GM12878 (cell line): ENCODE results near the gene APOBEC3B. TPM values are rescaled to one million over a fixed set of nuclear protein-coding genes. Genes with fewer than 3 reads are reported as not detected.
A peak's percentile ranks its signal among the peaks of the same experiment; 100 is the strongest.

Source experiments
- ATAC-seq: fragments of 200-7000 bp; cut with Tn5 transposase; 3 replicates; pipeline ENCODE4 v1.9.1; 2020; ENCODE audit warnings: mild to moderate bottlenecking, moderate library complexity
- BruUV-seq: library from RNA; stranded (reverse); fragments of 400-500 nt; replicated peaks from 2 replicates; lab custom pipeline; 2021; lab: Mats Ljungman, UMichigan
- CTCF ChIA-PET: fragments of 300-600 bp; sonication (Branson Sonifier 250); formaldehyde crosslinking; extraction: SDS; loops from one replicate; lab custom pipeline; 2021; ENCODE audit warnings: inconsistent platforms; lab: Yijun Ruan, JAX
- POLR2A ChIA-PET: fragments of 350-600 bp; formaldehyde crosslinking; extraction: SDS; loops from one replicate; lab custom pipeline; 2021; ENCODE audit warnings: inconsistent platforms; lab: Charles Lee
- RAD21 ChIA-PET: fragments of 300-600 bp; sonication (Branson Sonifier 250); formaldehyde crosslinking; loops from one replicate; lab custom pipeline; 2023; ENCODE audit warnings: antibody characterized with exemption; ENCODE audit not compliant: unreplicated experiment; lab: Charles Lee
- SMC1A ChIA-PET: fragments of 300-600 bp; sonication (Branson Sonifier 250); formaldehyde crosslinking; loops from one replicate; lab custom pipeline; 2023; ENCODE audit not compliant: unreplicated experiment, uncharacterized antibody; lab: Charles Lee
- DNase-seq: peaks from one replicate; pipeline ENCODE4 v3.0.0-alpha.2; 2011; ENCODE audit warnings: low read depth, low spot score
- FAIRE-seq: peaks from 3 replicates; lab custom pipeline; 2011; peaks lifted over from hg19 to GRCh38; lab: Jason Lieb, UNC
- H2AFZ ChIP-seq: 2 replicates; pipeline ENCODE4 v1.6.0; 2011; ENCODE audit warnings: low read depth, low read length, control low read depth; ENCODE audit not compliant: control insufficient read depth
- H3K27ac ChIP-seq: 2 replicates; pipeline ENCODE4 v1.5.1; 2011; ENCODE audit warnings: control low read depth; ENCODE audit not compliant: control insufficient read depth, insufficient read depth
- H3K27me3 ChIP-seq, 2 experiments: replicated peaks in 1 of 2; 2 replicates each; pipeline versions ENCODE4 v1.6.0 to v1.6.1; 2011; ENCODE audit warnings: low read length in 1 of 2; ENCODE audit not compliant: control insufficient read depth in 2 of 2, insufficient read depth in 2 of 2
- H3K36me3 ChIP-seq, 2 experiments: 2 replicates each; pipeline ENCODE4 v1.5.1; 2011; ENCODE audit warnings: low read length in 1 of 2; ENCODE audit not compliant: control insufficient read depth in 2 of 2, insufficient read depth in 2 of 2
- H3K4me1 ChIP-seq: 2 replicates; pipeline ENCODE4 v1.6.1; 2011; ENCODE audit warnings: mild to moderate bottlenecking, low read length, moderate library complexity, mixed read lengths; ENCODE audit not compliant: control insufficient read depth, insufficient read depth
- H3K4me2 ChIP-seq: 2 replicates; pipeline ENCODE4 v1.6.0; 2011; ENCODE audit warnings: control low read depth; ENCODE audit not compliant: control insufficient read depth, insufficient read depth
- H3K4me3 ChIP-seq: fragments of 200-600 bp; sonication (generic); 2 replicates; pipeline ENCODE4 v1.5.1; 2016
- H3K79me2 ChIP-seq: 2 replicates; pipeline ENCODE4 v1.6.0; 2011; ENCODE audit warnings: low read length; ENCODE audit not compliant: control insufficient read depth, insufficient read depth
- H3K9ac ChIP-seq: 2 replicates; pipeline ENCODE4 v1.8.0; 2011; ENCODE audit warnings: low read length, control low read depth, mixed read lengths; ENCODE audit not compliant: control insufficient read depth, insufficient read depth
- H3K9me3 ChIP-seq: replicated peaks from 3 replicates; pipeline ENCODE4 v1.5.1; 2011; ENCODE audit warnings: mild to moderate bottlenecking, low read length; ENCODE audit not compliant: control insufficient read depth, insufficient read depth
- H4K20me1 ChIP-seq: 2 replicates; pipeline ENCODE4 v1.6.0; 2011; ENCODE audit not compliant: control insufficient read depth, insufficient read depth
- CREM ChIP-seq: IDR thresholded peaks from 2 replicates; pipeline ENCODE4 v1.6.1; 2014; ENCODE audit warnings: antibody characterized with exemption, low read depth
- ESRRA ChIP-seq: IDR thresholded peaks from 2 replicates; pipeline ENCODE4 v1.6.1; 2012; ENCODE audit warnings: mild to moderate bottlenecking, low read length, improper control_type of control experiment
- HDGF ChIP-seq: fragments of 450-650 bp; IDR thresholded peaks from 2 replicates; pipeline ENCODE4 v1.6.1; 2016; ENCODE audit warnings: antibody characterized with exemption
- IKZF2 ChIP-seq, 2 experiments: fragments of 450-650 bp; IDR thresholded peaks; 2 replicates each; pipeline ENCODE4 v1.6.1; 2017; ENCODE audit warnings: mild to moderate bottlenecking in 2 of 2, moderate library complexity in 2 of 2
- KLF5 ChIP-seq: fragments of 450-650 bp; IDR thresholded peaks from 2 replicates; pipeline ENCODE4 v1.6.1; 2014; ENCODE audit warnings: mild to moderate bottlenecking; ENCODE audit not compliant: partially characterized antibody
- PAX8 ChIP-seq: fragments of 450-650 bp; IDR thresholded peaks from 2 replicates; pipeline ENCODE4 v1.6.1; 2017; ENCODE audit warnings: mild to moderate bottlenecking, moderate library complexity
- POLR2AphosphoS5 ChIP-seq: IDR thresholded peaks from 2 replicates; pipeline ENCODE4 v1.6.1; 2011; ENCODE audit warnings: mild to moderate bottlenecking, low read length, inconsistent platforms
- RUNX3 ChIP-seq: IDR thresholded peaks from 2 replicates; pipeline ENCODE4 v1.6.1; 2012; ENCODE audit warnings: low read length, inconsistent platforms
- SPI1 ChIP-seq: IDR thresholded peaks from 2 replicates; pipeline ENCODE4 v1.6.1; 2011; ENCODE audit warnings: low read depth, mild to moderate bottlenecking, low read length, moderate library complexity, borderline replicate concordance; ENCODE audit not compliant: insufficient read depth
- TCF3 ChIP-seq: IDR thresholded peaks from 2 replicates; pipeline ENCODE4 v1.6.1; 2012; ENCODE audit warnings: low read depth, mild to moderate bottlenecking, low read length, borderline replicate concordance; ENCODE audit not compliant: insufficient read depth
- YBX1 ChIP-seq: fragments of 450-650 bp; IDR thresholded peaks from 2 replicates; pipeline ENCODE4 v1.6.1; 2016; ENCODE audit warnings: antibody characterized with exemption
- ZBTB33 ChIP-seq: fragments of 450-650 bp; IDR thresholded peaks from 2 replicates; pipeline ENCODE4 v1.6.1; 2017; ENCODE audit warnings: mild to moderate bottlenecking
- ZZZ3 ChIP-seq: IDR thresholded peaks from 2 replicates; pipeline ENCODE4 v1.6.1; 2011; ENCODE audit warnings: low read depth; ENCODE audit not compliant: control insufficient read depth, insufficient read length
- WGBS: methylation state at CpG from one replicate; pipeline ENCODE4 v1.1.6; 2016; ENCODE audit warnings: low lambda C conversion rate; ENCODE audit not compliant: insufficient replicate concordance, insufficient coverage; ENCODE audit errors: missing lambda C conversion rate; 5-methylcytosine and 5-hydroxymethylcytosine counted together
- in situ Hi-C: fragments of 300-500 bp; cut with MboI; formaldehyde crosslinking; loops from 9 replicates; pipeline ENCODE4 v1.14.3; 2018; ENCODE audit warnings: mixed read lengths
- intact Hi-C: fragments of 100-400 bp; cut with micrococcal nuclease; formaldehyde crosslinking; loops from one replicate; pipeline ENCODE4 v1.14.2; 2022; ENCODE audit not compliant: unreplicated experiment
- polyA plus RNA-seq, 11 experiments: library from polyadenylated mRNA; depleted of rRNA in 4 of 11; unstranded in 6 of 11; stranded (reverse) in 5 of 11; fragments of >200 nt; fragmentation: Nextera tagmentation in 4 of 11; fragmentation: Illumina TruSeq in 1 of 11; extraction: Ambion mirVana in 4 of 11; extraction: Trizol in 1 of 11; gene quantifications; 1 replicate in 1 of 11; 2 replicates in 10 of 11; pipeline versions ENCODE4 v1.2.1 to v1.2.3, GENCODE V29; 2011 to 2016; ENCODE audit warnings: inconsistent platforms in 2 of 11, missing spikeins in 2 of 11, low read depth in 1 of 11
- total RNA-seq, 4 experiments: library from RNA; depleted of rRNA in 3 of 4; stranded (reverse); fragments of >200 nt in 3 of 4; fragmentation: Illumina TruSeq in 1 of 4; extraction: Trizol in 1 of 4; gene quantifications; 2 replicates each; pipeline versions ENCODE4 v1.2.1 to v1.2.3, GENCODE V29; 2013 to 2021
- TF ChIP-seq, protein P1 (sequence below): IDR thresholded peaks from 2 replicates; pipeline ENCODE4 v1.6.1; 2011; ENCODE audit warnings: borderline replicate concordance, low read depth, mild to moderate bottlenecking, moderate library complexity, mixed read lengths, low read length; ENCODE audit not compliant: insufficient read depth; ENCODE audit errors: extremely low read length
- TF ChIP-seq, protein P2 (sequence below), 3 experiments: IDR thresholded peaks in 2 of 3; conservative IDR thresholded peaks in 1 of 3; 2 replicates each; pipeline ENCODE4 v1.5.1; 2011; ENCODE audit warnings: low read depth in 3 of 3, low read length in 3 of 3, mild to moderate bottlenecking in 3 of 3, control low read depth in 2 of 3, moderate library complexity in 2 of 3, inconsistent platforms in 1 of 3, mixed read lengths in 1 of 3; ENCODE audit not compliant: control insufficient read depth in 2 of 3, insufficient read depth in 1 of 3; ENCODE audit errors: extremely low read depth in 1 of 3
- TF ChIP-seq, protein P3 (sequence below): IDR thresholded peaks from 2 replicates; pipeline ENCODE4 v1.6.1; 2012; ENCODE audit warnings: low read depth, low read length, improper control_type of control experiment

Gene APOBEC3B
- total and polyA plus RNA-seq, 10 of the 15 experiments (the other 5 are each of a cell fraction or from before 2014, with no cell fraction given), result 2.4 to 75.1 (median 30.9) TPM

DNA sequence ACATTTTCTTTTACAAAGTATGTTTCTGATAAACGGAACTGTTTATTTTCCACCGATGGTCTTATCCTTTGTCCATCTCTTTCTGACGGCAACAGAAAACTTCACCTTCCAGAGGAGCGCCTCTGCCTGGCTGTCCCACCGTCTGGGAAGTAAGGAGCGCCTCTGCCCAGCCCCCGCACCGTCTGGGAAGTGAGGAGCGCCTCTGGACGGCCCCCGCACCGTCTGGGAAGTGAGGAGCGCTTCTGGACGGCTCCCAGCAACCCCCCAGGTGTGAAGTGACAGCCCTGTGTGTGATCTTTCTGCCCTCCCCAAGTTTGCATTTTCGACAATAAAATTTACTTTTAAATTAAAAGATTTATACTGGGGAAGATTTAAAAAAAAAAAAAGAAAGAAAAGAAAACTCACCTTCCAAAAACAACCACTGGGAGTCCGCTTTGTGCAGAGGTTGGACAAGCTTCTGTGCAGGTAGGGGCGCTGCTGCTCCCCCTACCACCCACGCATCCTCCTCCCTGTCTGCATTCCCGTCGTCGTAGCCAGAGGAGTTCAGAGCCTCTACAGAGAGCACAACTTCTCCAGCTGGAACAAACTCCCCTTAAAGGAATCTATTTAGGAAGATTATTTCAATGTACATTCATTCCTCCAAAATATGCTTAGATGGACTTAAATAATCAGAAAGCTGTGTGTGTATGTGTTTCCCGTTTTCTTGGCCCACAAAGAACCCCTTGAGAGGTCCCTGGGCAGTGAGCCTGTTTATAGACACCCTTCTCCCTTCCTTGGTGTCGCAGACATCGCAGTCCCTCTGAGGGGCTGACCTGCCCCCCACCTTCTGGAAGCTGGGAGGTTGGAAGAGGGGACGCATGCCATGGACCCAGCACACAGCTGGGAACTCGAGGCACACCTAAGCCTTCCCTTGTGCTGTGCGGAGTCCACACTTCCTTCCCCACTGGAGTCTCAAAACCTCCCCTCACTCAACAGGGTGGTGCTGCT, 849 bp upstream of the APOBEC3B start:
- BruUV-seq, result TSS peak; percentile 84
- H3K4me2 ChIP-seq, result peak overlapping the region; percentile 66
- peaks cover 34% of the 10 kb centered on the region for H3K4me1 ChIP-seq
- CTCF ChIA-PET, result interaction anchor here (0.6 to 7.7 kb wide), 12 partner anchors 9 to 141 kb away, joined by 3 to 51 read pairs (median 4); partner anchors contain the start of gene APOBEC3A
- intact Hi-C loops (loop anchor here (5.0 kb wide), 2 partner anchors 39 to 109 kb away; partner anchors contain the start of gene CBX6), in situ Hi-C loops (no loop called here)
- no peaks in the 10 kb centered on the region for H3K27me3 ChIP-seq
- H2AFZ ChIP-seq, result peak overlapping the region; percentile 27
- no peaks in the 10 kb centered on the region for H4K20me1 ChIP-seq
- no peaks in the 10 kb centered on the region for H3K36me3 ChIP-seq
- H3K4me3 ChIP-seq, result peak overlapping the region; percentile 64
- SMC1A ChIA-PET, result interaction anchor here (0.6 to 3.9 kb wide), 10 partner anchors 8 to 216 kb away, joined by 3 to 25 read pairs (median 4); no protein-coding TSS in a partner anchor
- peaks cover 6% of the 10 kb centered on the region; the same call in 2 of the 3 replicates for H3K9me3 ChIP-seq
- no peaks in the 10 kb centered on the region for H3K79me2 ChIP-seq
- peak overlapping the region; percentile 53 for H3K9ac ChIP-seq
- no peak for DNase-seq
- RAD21 ChIA-PET, result interaction anchor here (0.7 to 2.3 kb wide), 7 partner anchors 22 to 169 kb away, joined by 3 to 11 read pairs (median 3); no protein-coding TSS in a partner anchor
- 47% methylated on average over 27 of the region's 27 CpGs for WGBS
- peak overlapping the region; percentile 67 for H3K27ac ChIP-seq
- FAIRE-seq, result no peak
- POLR2A ChIA-PET, result interaction anchor here (1.1 to 1.9 kb wide), 5 partner anchors 8 to 167 kb away, joined by 3 to 6 read pairs (median 4); no protein-coding TSS in a partner anchor
- ATAC-seq, result peak; percentile 18
- TF ChIP-seq RUNX3 (peak; percentile 7; the same call in 1 of the 2 replicates), YBX1 (no peak), POLR2AphosphoS5 (no peak), HDGF (0 out of 2 replicates have a peak, but pooled peaks have one; percentile 21), ZZZ3 (no peak), TCF3 (no peak), SPI1 (no peak), ESRRA (no peak), KLF5 (no peak), ZBTB33 (no peak), IKZF2 (IDR thresholded peaks at IDR 0.05) (peak; percentile 8 to 14; a peak in 1 of 4 replicates), CREM (no peak), PAX8 (no peak)
- TF ChIP-seq, protein P1, sequence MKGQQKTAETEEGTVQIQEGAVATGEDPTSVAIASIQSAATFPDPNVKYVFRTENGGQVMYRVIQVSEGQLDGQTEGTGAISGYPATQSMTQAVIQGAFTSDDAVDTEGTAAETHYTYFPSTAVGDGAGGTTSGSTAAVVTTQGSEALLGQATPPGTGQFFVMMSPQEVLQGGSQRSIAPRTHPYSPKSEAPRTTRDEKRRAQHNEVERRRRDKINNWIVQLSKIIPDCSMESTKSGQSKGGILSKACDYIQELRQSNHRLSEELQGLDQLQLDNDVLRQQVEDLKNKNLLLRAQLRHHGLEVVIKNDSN, result no peak
- TF ChIP-seq, protein P2, sequence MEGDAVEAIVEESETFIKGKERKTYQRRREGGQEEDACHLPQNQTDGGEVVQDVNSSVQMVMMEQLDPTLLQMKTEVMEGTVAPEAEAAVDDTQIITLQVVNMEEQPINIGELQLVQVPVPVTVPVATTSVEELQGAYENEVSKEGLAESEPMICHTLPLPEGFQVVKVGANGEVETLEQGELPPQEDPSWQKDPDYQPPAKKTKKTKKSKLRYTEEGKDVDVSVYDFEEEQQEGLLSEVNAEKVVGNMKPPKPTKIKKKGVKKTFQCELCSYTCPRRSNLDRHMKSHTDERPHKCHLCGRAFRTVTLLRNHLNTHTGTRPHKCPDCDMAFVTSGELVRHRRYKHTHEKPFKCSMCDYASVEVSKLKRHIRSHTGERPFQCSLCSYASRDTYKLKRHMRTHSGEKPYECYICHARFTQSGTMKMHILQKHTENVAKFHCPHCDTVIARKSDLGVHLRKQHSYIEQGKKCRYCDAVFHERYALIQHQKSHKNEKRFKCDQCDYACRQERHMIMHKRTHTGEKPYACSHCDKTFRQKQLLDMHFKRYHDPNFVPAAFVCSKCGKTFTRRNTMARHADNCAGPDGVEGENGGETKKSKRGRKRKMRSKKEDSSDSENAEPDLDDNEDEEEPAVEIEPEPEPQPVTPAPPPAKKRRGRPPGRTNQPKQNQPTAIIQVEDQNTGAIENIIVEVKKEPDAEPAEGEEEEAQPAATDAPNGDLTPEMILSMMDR (IDR thresholded peaks at IDR 0.05 in 2 of 3, conservative IDR thresholded peaks at IDR 0.05 in 1 of 3; ENCODE audit: control insufficient read depth in 2 of 3, extremely low read depth in 1 of 3, insufficient read depth in 1 of 3, low read depth in 3 of 3, low read length in 3 of 3), result peak; percentile 39 to 53 (median 46); a peak in 5 of 6 replicates
- TF ChIP-seq, protein P3, sequence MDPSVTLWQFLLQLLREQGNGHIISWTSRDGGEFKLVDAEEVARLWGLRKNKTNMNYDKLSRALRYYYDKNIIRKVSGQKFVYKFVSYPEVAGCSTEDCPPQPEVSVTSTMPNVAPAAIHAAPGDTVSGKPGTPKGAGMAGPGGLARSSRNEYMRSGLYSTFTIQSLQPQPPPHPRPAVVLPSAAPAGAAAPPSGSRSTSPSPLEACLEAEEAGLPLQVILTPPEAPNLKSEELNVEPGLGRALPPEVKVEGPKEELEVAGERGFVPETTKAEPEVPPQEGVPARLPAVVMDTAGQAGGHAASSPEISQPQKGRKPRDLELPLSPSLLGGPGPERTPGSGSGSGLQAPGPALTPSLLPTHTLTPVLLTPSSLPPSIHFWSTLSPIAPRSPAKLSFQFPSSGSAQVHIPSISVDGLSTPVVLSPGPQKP, result no peak
